IMR-90 (cell line): ENCODE results near the gene B3GAT1. TPM values are rescaled to one million over a fixed set of nuclear protein-coding genes. Genes with fewer than 3 reads are reported as not detected.
A peak's percentile ranks its signal among the peaks of the same experiment; 100 is the strongest.

Experiments used
- ATAC-seq: fragments of 200-7000 bp; cut with Tn5 transposase; 2 replicates; pipeline ENCODE4 v1.9.1; 2020; ENCODE audit warnings: low read depth, mild to moderate bottlenecking, moderate library complexity
- BruUV-seq: library from RNA; stranded (reverse); fragments of 400-500 nt; replicated peaks from 2 replicates; lab custom pipeline; 2021; lab: Mats Ljungman, UMichigan
- CTCF ChIA-PET: fragments of 300-600 bp; formaldehyde crosslinking; extraction: SDS; loops from one replicate; lab custom pipeline; 2021; ENCODE audit warnings: antibody characterized with exemption; lab: Yijun Ruan, JAX
- POLR2A ChIA-PET: fragments of 300-600 bp; sonication (Branson Sonifier 250); formaldehyde crosslinking; loops from one replicate; lab custom pipeline; 2022; ENCODE audit warnings: antibody characterized with exemption; ENCODE audit not compliant: unreplicated experiment; lab: Charles Lee
- DNase-seq: peaks from one replicate; pipeline ENCODE4 v3.0.0; 2013
- H2AFZ ChIP-seq: replicated peaks from 2 replicates; pipeline ENCODE3; 2013; ENCODE audit warnings: low read length, mild to moderate bottlenecking; ENCODE audit not compliant: poor library complexity
- H2AK5ac ChIP-seq: 2 replicates; pipeline ENCODE4 v1.6.1; 2013; ENCODE audit warnings: low read depth, low read length, inconsistent platforms
- H2AK9ac ChIP-seq: replicated peaks from 2 replicates; pipeline ENCODE3; 2013; ENCODE audit warnings: mild to moderate bottlenecking, low read depth, low read length, moderate library complexity; ENCODE audit not compliant: poor library complexity
- H2BK120ac ChIP-seq: 2 replicates; pipeline ENCODE4 v1.6.1; 2013; ENCODE audit warnings: low read depth, low read length, inconsistent platforms
- H2BK15ac ChIP-seq: 3 replicates; pipeline ENCODE4 v1.6.1; 2013; ENCODE audit warnings: low read depth, low read length, inconsistent platforms
- H2BK20ac ChIP-seq: 2 replicates; pipeline ENCODE4 v1.6.1; 2013; ENCODE audit warnings: low read depth, mild to moderate bottlenecking, inconsistent platforms, low read length, moderate library complexity
- H2BK5ac ChIP-seq: 2 replicates; pipeline ENCODE4 v1.6.1; 2013; ENCODE audit warnings: mild to moderate bottlenecking, low read depth, low read length, inconsistent platforms; ENCODE audit not compliant: poor library complexity, severe bottlenecking
- H3K14ac ChIP-seq: replicated peaks from 2 replicates; pipeline ENCODE4 v1.6.1; 2013; ENCODE audit warnings: low read depth, low read length, inconsistent platforms
- H3K18ac ChIP-seq: 2 replicates; pipeline ENCODE4 v1.6.1; 2013; ENCODE audit warnings: low read depth, low read length, control low read depth
- H3K23ac ChIP-seq: 2 replicates; pipeline ENCODE4 v1.6.1; 2013; ENCODE audit warnings: low read depth, low read length, inconsistent platforms
- H3K27ac ChIP-seq: 2 replicates; pipeline ENCODE4 v1.5.1; 2013; ENCODE audit warnings: mild to moderate bottlenecking, control low read depth, low read length; ENCODE audit not compliant: insufficient read depth
- H3K27me3 ChIP-seq: 2 replicates; pipeline ENCODE4 v1.6.1; 2013; ENCODE audit warnings: low read length; ENCODE audit not compliant: control insufficient read depth, insufficient read depth
- H3K36me3 ChIP-seq: 2 replicates; pipeline ENCODE4 v1.6.1; 2013; ENCODE audit warnings: low read length, mixed read lengths; ENCODE audit not compliant: control insufficient read depth, insufficient read depth
- H3K4ac ChIP-seq: 2 replicates; pipeline ENCODE4 v1.6.1; 2013; ENCODE audit warnings: low read depth, low read length, inconsistent platforms
- H3K4me1 ChIP-seq: 2 replicates; pipeline ENCODE4 v1.6.1; 2013; ENCODE audit warnings: low read length, mixed read lengths; ENCODE audit not compliant: control insufficient read depth, insufficient read depth
- H3K4me2 ChIP-seq: 2 replicates; pipeline ENCODE4 v1.6.1; 2013; ENCODE audit warnings: low read depth, mild to moderate bottlenecking, control low read depth, low read length, moderate library complexity
- H3K4me3 ChIP-seq: 2 replicates; pipeline ENCODE4 v1.5.1; 2013; ENCODE audit warnings: low read depth, mild to moderate bottlenecking, control low read depth, low read length, moderate library complexity; ENCODE audit not compliant: insufficient read depth
- H3K56ac ChIP-seq: 2 replicates; pipeline ENCODE4 v1.6.1; 2013; ENCODE audit warnings: low read length, inconsistent platforms; ENCODE audit not compliant: insufficient read depth; ENCODE audit errors: extremely low read depth
- H3K79me1 ChIP-seq, 2 experiments: 2 replicates each; pipeline ENCODE4 v1.6.1; 2013; ENCODE audit warnings: low read length in 2 of 2, inconsistent platforms in 1 of 2, low read depth in 1 of 2
- H3K9ac ChIP-seq: 2 replicates; pipeline ENCODE4 v1.6.1; 2013; ENCODE audit warnings: low read depth, low read length, control low read depth
- H3K9me1 ChIP-seq: 2 replicates; pipeline ENCODE4 v1.6.1; 2013; ENCODE audit warnings: low read length, inconsistent platforms; ENCODE audit not compliant: insufficient read depth
- H3K9me3 ChIP-seq: 2 replicates; pipeline ENCODE4 v1.6.1; 2013; ENCODE audit warnings: low read length; ENCODE audit not compliant: control insufficient read depth, insufficient read depth
- H4K20me1 ChIP-seq: 2 replicates; pipeline ENCODE4 v1.6.1; 2013; ENCODE audit warnings: low read length, inconsistent platforms; ENCODE audit not compliant: insufficient read depth
- H4K5ac ChIP-seq: 2 replicates; pipeline ENCODE4 v1.6.1; 2013; ENCODE audit warnings: mild to moderate bottlenecking, low read depth, low read length, control low read depth
- H4K8ac ChIP-seq, 2 experiments: 2 replicates each; pipeline ENCODE4 v1.6.1; 2013; ENCODE audit warnings: low read depth in 2 of 2, low read length in 2 of 2, control low read depth in 1 of 2, inconsistent platforms in 1 of 2
- H4K91ac ChIP-seq: 2 replicates; pipeline ENCODE4 v1.6.1; 2013; ENCODE audit warnings: low read depth, low read length, inconsistent platforms; ENCODE audit not compliant: insufficient read depth
- CHD1 ChIP-seq: IDR thresholded peaks from 2 replicates; pipeline ENCODE4 v1.6.1; 2012; ENCODE audit warnings: low read depth, low read length, improper control_type of control experiment
- SMC3 ChIP-seq: fragments of 150-350 bp; IDR thresholded peaks from 2 replicates; pipeline ENCODE4 v1.6.1; 2016; ENCODE audit warnings: low read depth, mild to moderate bottlenecking, antibody characterized with exemption, low read length, moderate library complexity
- WGBS, 2 experiments: methylation state at CpG; one replicate each; pipeline versions ENCODE4 v1.1.5 to v1.1.7; 2013; ENCODE audit warnings: missing lambda C conversion rate in 2 of 2; ENCODE audit not compliant: insufficient read length in 1 of 2; ENCODE audit errors: extremely low coverage in 2 of 2; 5-methylcytosine and 5-hydroxymethylcytosine counted together
- dilution Hi-C: fragments of 300-500 bp; cut with HindIII; formaldehyde crosslinking; loops from one replicate; pipeline ENCODE4 v1.14.3; 2018; ENCODE audit warnings: low sequenced_read_pairs; ENCODE audit not compliant: unreplicated experiment
- in situ Hi-C: fragments of 300-500 bp; cut with MboI; formaldehyde crosslinking; loops from 3 replicates; pipeline ENCODE4 v1.14.3; 2019; ENCODE audit warnings: low sequenced_read_pairs, inconsistent platforms, mixed read lengths
- intact Hi-C: fragments of 100-400 bp; cut with micrococcal nuclease; formaldehyde crosslinking; loops from 2 replicates; pipeline ENCODE4 v1.10.0; 2022
- polyA plus RNA-seq, 3 experiments: library from polyadenylated mRNA; depleted of rRNA; stranded (reverse); fragments of >200 nt; gene quantifications; 2 replicates each; pipeline ENCODE4 v1.2.3, GENCODE V29; 2012; ENCODE audit warnings: low replicate concordance in 1 of 3
- total RNA-seq: library from RNA; depleted of rRNA; stranded (reverse); fragments of >200 nt; gene quantifications from 2 replicates; pipeline ENCODE4 v1.2.3, GENCODE V29; 2012
- TF ChIP-seq, protein P1 (sequence below): conservative IDR thresholded peaks from 2 replicates; pipeline ENCODE4 v1.5.1; 2012; ENCODE audit warnings: mild to moderate bottlenecking, low read depth, low read length, improper control_type of control experiment

Gene B3GAT1
- total and polyA plus RNA-seq, 2 of the 4 experiments (the other 2 are of a cell fraction) = not detected

DNA sequence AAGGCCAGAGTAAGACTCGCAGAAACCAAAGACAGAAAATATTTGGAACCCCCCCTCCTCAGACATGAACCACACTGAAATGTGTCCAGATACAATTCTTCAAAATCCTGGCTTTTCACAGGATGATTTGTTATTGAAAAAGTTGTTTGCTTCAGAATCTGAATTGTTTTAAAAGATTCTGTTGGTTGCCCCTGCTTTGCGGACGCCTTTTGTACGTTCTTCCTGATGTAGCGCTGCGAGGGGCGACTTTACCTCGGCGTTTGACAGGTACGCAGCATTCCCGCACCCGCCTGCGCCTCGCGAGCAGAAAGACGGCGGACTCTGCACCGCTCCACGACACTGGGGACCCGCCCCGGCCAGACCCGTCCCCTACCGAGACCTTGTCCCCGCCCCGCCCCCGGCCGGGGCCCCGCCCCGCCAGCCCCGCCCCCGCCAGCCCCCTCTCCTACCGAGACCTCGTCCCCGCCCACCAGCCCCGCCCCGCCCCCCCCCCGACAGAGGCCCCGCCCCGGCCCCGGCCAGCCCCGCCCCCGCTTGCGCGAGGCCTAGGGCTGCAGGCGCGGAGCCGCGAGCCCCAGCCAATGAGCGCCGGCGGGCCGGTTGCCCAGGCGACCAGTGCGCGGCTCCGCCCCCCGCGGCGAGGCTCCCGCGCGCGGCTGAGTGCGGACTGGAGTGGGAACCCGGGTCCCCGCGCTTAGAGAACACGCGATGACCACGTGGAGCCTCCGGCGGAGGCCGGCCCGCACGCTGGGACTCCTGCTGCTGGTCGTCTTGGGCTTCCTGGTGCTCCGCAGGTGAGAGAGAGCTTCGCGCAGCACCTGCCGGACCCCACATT lies 80.5 kb downstream of the B3GAT1 start, which contains the start of gene GLB1L2:
TSS of gene GLB1L2 (plus strand) at position 635 of the 835 bp plus-strand sequence. CDS start at position 709, 74 bp downstream.
- no peak within 1 kb of the TSS for H3K27ac ChIP-seq
- no peak within 1 kb of the TSS for H3K14ac ChIP-seq
- in situ Hi-C loops = no loop called here
- H3K18ac ChIP-seq = no peak within 1 kb of the TSS
- H3K4me3 ChIP-seq = peak within 1 kb of the TSS; percentile 18; the same call in 1 of the 2 replicates
- dilution Hi-C loops = no loop called here
- 7% methylated on average over 21 of the region's 80 CpGs; no CpG with 5 or more reads in 1 of the 2 experiments for WGBS, 2 experiments
- peak within 1 kb of the TSS; percentile 65 for H2AFZ ChIP-seq
- no peak within 1 kb of the TSS for H4K8ac ChIP-seq
- DNase-seq (no peak), ATAC-seq (peak; percentile 95)
- no peak within 1 kb of the TSS for H2BK5ac ChIP-seq
- no peak within 1 kb of the TSS for H2BK15ac ChIP-seq
- H2BK120ac ChIP-seq = no peak within 1 kb of the TSS
- no peaks in the 10 kb centered on the region for H3K79me1 ChIP-seq
- H3K36me3 ChIP-seq = no peaks in the 10 kb centered on the region
- no peak within 1 kb of the TSS for H2AK9ac ChIP-seq
- H3K9ac ChIP-seq = no peak within 1 kb of the TSS
- no peak within 1 kb of the TSS for H4K91ac ChIP-seq
- H3K56ac ChIP-seq = no peak within 1 kb of the TSS
- no peak within 1 kb of the TSS for H4K5ac ChIP-seq
- TF ChIP-seq CHD1 (no peak), SMC3 (no peak)
- TF ChIP-seq, protein P1, sequence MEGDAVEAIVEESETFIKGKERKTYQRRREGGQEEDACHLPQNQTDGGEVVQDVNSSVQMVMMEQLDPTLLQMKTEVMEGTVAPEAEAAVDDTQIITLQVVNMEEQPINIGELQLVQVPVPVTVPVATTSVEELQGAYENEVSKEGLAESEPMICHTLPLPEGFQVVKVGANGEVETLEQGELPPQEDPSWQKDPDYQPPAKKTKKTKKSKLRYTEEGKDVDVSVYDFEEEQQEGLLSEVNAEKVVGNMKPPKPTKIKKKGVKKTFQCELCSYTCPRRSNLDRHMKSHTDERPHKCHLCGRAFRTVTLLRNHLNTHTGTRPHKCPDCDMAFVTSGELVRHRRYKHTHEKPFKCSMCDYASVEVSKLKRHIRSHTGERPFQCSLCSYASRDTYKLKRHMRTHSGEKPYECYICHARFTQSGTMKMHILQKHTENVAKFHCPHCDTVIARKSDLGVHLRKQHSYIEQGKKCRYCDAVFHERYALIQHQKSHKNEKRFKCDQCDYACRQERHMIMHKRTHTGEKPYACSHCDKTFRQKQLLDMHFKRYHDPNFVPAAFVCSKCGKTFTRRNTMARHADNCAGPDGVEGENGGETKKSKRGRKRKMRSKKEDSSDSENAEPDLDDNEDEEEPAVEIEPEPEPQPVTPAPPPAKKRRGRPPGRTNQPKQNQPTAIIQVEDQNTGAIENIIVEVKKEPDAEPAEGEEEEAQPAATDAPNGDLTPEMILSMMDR = no peak
- H3K9me1 ChIP-seq = no peaks in the 10 kb centered on the region
- H2AK5ac ChIP-seq = no peak within 1 kb of the TSS
- BruUV-seq = no TSS peak
- H3K4ac ChIP-seq = no peak within 1 kb of the TSS
- CTCF ChIA-PET = no interaction called here
- intact Hi-C loops = no loop called here
- H3K4me1 ChIP-seq = no peaks in the 10 kb centered on the region
- H4K20me1 ChIP-seq = no peaks in the 10 kb centered on the region
- peak within 1 kb of the TSS; percentile 47 for H3K4me2 ChIP-seq
- peaks cover 14% of the 10 kb centered on the region for H3K27me3 ChIP-seq
- H3K23ac ChIP-seq = no peak within 1 kb of the TSS
- POLR2A ChIA-PET = no interaction called here
- no peak within 1 kb of the TSS for H2BK20ac ChIP-seq
- H3K9me3 ChIP-seq = no peaks in the 10 kb centered on the region
